Subcutaneous preadipocyte (primary cell): ENCODE results near the gene FGF4. TPM values are rescaled to one million over a fixed set of nuclear protein-coding genes. Genes with fewer than 3 reads are reported as not detected.

Experiments
- total RNA-seq: library from RNA; depleted of rRNA; stranded (reverse); fragments of >200 nt; gene quantifications from 2 replicates; pipeline ENCODE4 v1.2.3, GENCODE V29; 2012

FGF4 gene
- not detected in 2 replicates for total RNA-seq

GRCh38 chr11:69775163-69775755 is at the start of gene FGF4:
FGF4 (minus strand) TSS chr11:69775341; CDS start chr11:69775084, 257 bp downstream.

GRCh38 chr11:69818603-69819441 is 43.7 kb upstream of the FGF4 start, which contains the start of gene FGF3:
FGF3 (minus strand) TSS chr11:69819416; CDS start chr11:69818933, 483 bp downstream.

Other genes starting within 250 kb of the FGF4 start
- gene CCND1, start 134.2 kb downstream of the FGF4 start, total RNA-seq: 308 and 327 TPM in 2 replicates
- 21.7 and 22.3 TPM in 2 replicates for gene LTO1, start 100.0 kb downstream of the FGF4 start, total RNA-seq
- not detected in 2 replicates for gene FGF19, start 71.3 kb downstream of the FGF4 start, total RNA-seq
- gene FGF3, start 44.1 kb upstream of the FGF4 start, total RNA-seq: not detected in 2 replicates